Central memory CD4-positive, alpha-beta T cell (primary cell): Measurements from ENCODE around the gene NPEPL1.
"Not testable (repeated sequence)": the region's sequence is repeated elsewhere in the genome, so short reads cannot be mapped to it uniquely, and the experiment has no call there.

Experiments used
- DNase-seq: peaks from one replicate; pipeline ENCODE4 v3.0.0; 2022

Gene NPEPL1

DNA sequence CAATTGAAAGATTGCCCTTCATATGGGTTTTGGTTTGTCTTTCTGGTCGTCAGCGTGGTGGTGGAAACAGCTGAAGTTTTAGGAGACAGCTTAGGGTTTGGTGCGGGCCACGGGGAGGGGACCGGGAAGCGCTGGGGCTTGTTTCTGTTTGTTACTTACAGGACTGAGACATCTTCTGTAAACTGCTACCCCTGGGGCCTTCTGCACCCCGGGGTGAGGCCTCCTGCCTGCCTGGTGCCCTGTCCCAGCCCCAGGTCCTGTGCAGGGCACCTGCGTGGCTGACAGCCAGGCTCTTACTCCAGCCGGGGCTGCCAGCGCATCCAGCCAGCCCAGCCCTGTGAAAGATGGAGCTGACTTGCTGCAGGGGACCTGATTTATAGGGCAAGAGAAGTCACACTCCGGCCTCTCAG, 22.8 kb downstream of the NPEPL1 start:
- DNase-seq, result no peak

DNA sequence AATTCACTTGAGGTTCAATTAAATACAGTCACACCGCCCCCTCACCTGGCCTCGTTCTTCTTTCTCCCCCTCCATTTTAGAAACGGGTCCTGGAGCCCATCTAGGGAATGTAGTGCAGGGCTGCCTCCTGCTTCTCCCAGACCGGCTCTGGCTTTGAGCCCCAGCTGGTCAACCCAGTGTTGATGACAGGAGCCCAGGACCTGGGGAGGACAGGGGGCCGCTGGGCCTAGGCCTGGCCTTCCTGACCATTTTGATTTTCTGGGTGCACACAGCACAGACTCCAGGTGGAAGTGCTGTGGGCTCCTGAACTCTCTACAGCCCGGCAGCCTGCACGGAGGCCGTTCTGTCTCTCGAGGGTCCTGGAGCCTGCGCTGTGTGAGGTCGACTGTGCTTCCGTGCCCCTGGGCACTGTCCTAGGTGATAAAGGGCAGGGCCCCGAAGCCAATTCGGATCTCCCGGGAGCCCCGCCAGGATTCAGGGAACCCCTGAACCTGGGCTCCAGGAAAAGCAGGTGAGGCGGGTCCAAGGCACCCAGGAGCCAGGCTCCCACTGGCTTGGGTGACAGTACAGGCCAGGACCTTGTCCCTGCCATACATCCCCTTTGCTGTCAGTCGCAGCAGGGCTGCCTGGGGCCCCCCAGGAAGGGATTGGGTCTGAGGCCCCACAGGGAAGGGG, 23.3 kb downstream of the NPEPL1 start:
- DNase-seq, result no peak

DNA sequence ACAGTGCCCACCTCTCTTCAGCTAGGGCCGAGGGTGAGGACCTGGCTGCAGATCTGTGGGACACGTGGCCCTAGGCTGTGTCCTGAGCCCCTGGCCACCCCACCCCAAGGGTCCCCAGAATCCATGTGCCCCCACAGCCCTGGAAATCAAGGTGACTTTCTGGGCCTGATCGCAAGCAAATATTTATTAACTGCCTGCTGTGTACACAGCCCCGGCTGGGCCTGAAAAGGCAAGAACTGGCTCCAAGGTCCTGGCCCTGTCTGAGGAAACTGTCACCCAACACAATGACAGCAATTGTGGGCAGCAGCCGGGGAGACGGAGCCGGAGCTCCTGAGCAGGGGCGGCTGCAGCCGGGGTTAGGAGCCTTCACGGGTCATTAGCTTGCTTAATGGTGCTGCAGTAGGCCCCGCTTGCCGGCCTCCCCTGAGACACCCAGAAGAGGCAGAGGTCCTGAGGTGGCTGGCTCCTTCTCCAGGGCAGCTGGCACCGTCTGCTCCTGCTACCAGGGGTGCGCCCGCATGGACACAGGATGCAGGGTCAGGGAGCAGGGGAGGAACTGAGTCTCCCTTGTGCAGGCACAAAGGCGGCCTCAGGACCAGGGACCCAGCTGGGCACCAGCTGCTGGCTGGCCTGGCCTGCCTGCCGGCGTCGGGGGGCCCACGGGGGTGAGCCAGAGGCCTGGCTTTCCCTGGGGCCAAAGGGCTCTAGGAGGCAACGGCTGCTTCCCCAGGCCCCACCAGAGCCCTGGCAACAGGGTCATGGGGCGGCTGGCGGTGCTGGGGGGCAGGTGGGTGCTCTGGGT, 24.1 kb downstream of the NPEPL1 start:
- no peak for DNase-seq

DNA sequence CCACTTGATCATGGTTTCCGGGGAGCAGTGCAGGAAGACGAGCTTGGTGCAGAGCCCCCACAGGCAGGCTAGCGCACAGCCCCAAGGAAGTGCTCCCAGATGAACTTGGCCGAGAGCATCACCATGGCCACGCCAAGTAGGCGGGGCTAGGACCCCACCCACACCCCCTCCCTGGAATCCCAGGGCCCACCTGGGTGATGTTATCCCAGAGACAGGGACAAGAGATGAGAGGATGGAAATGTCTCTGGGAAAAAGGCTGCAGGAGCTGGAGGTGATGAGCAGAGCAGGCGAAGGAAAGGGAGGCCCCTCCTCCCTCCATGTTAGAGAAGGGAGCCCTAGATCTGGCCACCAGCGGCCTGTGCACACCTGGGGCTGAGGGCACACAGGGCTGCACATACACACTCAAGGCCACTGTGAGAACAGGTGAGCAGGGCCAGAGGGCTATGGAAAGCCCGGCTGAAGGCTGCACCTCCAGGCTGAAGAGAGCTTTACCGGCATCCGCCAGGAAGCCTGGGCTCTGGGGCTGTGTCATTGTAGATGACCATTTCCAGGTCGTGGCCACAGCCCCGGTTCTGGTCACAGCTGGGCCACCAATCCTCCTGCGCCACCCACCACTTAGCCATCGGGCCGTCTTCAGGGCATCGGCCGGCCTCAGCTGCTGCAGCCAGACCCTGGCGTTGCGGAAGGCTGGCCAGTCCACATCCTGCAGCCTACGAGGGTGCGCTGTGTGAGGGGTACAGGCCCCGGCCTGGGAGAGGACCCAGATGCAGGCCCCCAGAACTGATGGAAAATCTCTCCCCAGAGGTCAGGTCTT, 24.9 kb downstream of the NPEPL1 start:
- no peak for DNase-seq

DNA sequence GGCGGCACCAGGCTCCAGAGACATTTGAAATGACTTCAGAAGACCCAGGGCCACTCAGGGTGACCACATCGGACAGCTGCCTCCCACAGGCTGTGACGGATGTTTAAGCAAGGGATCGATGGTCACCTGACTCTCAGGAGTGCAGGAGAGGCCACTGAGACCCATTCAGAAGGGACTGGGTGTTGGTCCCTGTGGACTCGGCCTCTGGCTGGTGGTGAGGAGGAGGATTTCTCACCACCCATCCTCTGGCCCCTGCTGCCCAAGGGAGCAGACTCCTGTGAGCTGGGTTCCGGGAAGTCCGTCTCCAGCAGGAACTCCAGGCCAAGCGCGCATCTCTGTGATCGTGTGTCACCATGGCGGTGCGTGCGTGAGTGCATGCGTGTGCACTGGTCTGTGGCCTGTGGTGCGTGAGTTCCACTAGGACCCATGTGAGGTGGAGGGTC, 25.5 kb downstream of the NPEPL1 start:
- DNase-seq, result no peak

DNA sequence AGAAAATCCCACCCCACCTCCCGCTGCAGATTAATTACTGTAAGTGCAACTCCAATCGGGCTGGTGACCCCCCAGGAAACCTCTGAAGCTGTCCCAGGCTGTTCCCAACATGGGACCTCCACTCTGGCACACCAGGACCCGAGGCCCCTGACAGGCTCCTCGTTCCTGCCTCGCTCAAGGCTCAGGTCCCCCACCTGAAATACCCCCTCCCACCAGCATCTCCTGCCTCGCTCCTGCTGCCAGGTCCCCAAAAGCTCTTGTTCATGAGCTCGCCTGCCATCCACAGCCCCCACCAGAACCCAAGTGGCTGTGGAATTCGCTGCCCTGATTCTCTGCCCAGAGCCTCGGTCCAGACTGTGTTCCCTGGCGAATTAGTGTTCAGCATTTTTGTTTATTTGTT, 26.1 kb downstream of the NPEPL1 start:
- no peak for DNase-seq

DNA sequence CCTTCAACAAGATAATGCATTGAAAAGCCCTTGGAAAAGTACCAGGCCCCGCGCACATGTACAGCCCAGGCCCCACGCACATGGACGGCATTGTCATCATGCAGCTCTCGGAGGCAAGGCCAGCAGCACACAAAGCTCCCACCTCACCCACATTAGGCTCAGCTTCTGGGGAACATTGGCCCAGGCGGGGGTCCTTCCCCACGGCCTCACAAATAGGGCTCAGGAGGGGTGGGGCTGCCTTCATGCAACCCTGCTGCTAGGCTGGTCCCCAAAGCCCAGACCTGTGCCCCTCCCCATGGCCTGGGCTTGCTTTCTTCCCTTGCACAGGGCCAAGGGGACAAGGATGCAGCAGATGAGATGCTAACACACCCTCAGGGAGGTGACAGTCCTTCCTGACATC, 26.7 kb downstream of the NPEPL1 start:
- DNase-seq, result no peak

DNA sequence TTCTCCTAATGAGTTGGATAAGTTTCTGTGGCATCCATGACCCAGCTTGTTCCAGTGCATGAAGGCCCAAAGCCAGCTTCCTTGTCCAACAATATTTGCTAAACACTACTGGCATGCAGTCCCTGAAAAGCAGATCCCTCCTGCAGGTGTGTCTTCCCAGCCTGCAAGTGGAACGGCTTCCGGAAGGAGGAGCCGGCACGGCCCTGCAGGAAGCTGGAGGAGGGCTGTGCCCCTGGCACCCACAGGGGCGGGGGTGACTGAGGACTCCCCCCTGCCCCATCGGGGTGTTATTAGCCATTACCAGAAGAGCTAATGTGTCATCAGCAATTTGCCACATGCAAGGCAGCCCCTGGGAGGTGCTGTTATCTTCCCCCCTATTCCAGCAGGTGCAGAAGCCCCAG, 27.4 kb downstream of the NPEPL1 start:
- no peak for DNase-seq

DNA sequence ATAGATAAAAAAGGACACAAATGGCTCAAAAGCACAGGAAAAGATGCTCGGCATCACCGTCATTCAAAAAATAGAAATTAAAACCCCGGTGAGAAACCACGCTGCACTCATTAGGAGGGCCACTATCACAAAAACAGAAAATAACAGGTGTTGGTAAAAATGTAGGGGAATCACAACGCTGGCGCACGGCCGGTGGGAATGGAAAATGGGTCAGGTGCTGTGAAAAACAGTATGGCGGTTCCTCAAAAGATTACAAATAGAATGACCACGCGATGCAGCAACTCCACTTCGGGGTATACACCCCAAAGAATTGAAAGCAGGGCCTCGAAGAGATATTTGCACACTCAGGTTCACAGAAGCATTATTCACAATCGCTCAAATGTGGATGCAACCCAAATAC, 28.3 kb downstream of the NPEPL1 start:
- DNase-seq, result no peak

DNA sequence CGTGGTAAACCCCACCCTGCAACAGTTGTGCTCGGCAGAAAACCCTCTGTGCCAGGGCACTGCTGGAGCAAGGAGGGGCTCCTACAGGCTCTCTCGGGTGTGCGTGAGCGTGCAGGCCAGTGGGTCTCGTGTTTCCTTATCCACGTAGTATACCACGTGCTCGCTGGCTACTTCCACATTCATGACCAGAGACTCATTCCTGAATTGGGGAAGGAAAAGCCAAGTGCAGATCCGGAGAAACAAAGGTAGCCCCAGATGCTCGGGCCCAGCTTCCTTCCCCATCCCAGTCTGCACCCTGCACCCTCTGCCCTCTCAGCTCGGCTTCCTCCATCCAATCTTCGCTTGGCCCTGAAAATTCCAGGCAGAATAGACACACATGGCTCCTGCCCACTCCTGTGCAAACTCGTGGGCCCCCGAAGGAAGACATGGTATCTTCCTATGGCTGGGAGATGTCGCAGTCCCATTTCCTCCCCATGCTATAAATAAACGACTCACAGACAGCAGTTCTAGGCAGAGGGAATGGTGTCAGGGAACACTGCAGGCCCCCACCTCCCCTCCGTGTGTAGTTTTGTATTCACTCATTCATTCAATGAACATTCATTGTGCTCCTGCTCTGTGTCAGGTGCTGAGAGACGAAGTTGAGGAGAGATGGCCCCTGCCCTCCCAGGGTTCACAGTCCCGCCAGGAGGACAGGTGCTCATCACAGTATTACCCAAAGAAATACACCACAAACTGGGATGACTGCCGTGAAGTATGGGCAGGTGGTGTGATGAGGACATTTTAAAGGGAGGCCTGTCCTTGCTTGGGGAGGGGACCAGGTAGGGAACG, 29.6 kb downstream of the NPEPL1 start:
- no peak for DNase-seq

DNA sequence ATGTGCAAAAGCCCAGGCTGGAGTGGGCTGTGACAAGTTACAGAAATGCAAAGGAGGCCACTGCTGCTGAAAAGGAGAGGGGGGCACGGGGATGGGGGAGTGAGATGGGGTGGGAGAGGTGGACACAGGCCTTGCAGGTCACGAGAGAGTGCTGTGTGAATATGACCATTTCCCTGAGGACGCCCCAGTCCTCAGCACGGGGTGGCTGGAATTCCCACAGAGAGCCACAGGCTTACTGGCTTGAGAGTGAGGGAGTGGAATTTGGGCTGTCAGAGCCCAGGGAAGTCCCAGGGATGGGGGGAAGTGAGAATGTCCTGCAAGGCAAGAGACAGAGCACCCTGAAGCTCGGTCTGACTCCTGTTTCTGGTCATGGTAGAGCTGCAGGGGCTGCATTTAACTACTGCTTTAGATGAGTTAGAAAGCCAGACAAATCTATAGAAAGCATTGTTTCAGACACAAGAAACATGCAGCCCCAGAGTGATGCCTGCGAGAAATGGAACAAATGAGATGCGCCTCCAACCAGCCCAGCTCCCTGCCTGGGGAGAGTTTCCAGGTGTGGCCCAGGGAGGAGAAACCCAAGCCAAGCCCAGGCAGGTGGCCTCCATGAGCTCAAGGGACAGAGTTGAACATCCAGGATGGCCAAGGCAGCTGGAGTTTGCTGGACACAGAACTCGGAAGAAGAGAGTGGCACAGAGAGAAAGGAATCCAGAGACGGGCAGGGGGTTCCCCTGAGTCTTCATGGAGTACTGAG, 30.5 kb downstream of the NPEPL1 start:
- no peak for DNase-seq

DNA sequence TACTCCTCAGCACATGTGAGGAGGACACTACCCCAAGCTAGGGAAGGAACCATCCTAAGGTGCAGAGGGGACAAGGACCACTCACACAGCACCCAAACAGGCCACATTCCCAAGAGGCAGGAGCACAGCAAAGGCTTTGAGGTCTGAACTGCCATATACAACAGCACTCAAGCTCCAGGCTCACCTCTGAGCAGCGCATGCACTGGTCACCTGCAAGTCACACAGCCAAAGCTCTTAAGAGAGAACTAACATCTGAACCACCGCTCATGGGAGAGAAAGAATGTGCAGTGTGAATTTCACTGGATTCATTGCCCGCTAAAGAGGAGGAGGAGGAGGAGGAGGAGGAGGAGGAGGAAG, 31.0 kb downstream of the NPEPL1 start:
- no peak for DNase-seq

DNA sequence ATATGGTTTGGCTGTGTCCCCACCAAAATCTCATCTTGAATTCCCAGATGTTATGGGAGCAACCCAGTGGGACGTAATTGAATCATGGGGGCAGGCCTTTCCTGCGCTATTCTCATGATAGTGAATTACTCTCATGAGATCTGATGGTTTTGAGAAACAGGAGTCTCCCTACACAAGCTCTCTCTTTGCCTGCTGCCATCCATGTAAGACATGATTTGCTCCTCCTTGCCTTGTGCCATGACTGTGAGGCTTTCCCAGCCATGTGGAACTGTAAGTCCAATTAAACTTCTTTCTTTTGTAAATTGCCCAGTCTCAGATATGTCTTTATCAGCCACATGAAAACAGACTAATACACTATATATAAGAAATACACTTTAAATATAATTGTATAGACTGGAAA, 33.6 kb downstream of the NPEPL1 start:
- not testable (repeated sequence) for DNase-seq

DNA sequence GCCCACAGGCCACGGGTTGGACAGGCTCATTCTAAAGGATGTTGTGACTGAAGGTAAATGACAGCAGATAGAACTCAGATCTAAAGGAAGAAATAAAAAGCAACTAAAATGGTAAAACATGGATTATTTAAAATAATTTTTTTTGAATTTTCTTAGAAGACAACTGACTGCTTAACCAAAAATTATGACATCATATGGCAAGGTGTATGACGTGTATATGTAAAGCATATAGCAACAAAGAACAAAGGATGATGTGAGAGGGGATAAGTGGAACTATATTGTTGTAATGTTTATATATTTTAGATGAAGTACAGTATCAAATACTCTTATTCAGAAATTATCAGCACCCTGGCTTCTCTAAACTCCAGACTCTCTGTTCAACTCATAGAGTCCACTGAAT, 38.6 kb downstream of the NPEPL1 start:
- no peak for DNase-seq

DNA sequence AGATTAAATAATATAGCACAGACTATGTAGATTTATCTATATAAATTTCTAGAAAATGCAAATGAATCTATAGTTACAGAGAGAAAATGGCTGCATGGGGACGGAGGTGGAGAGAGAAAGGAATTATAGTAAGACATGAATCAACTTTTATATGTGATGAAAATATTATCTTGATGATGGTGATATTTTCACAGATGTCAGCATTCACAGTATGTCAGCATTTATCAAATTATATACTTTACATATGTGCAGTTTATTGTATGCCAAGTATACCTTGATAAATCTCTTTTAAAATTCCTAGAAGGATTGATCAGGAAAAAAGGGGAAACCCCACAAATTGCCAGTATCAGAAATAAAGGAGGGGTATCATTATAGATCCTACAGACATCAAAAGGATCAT, 44.6 kb downstream of the NPEPL1 start:
- no peak for DNase-seq

DNA sequence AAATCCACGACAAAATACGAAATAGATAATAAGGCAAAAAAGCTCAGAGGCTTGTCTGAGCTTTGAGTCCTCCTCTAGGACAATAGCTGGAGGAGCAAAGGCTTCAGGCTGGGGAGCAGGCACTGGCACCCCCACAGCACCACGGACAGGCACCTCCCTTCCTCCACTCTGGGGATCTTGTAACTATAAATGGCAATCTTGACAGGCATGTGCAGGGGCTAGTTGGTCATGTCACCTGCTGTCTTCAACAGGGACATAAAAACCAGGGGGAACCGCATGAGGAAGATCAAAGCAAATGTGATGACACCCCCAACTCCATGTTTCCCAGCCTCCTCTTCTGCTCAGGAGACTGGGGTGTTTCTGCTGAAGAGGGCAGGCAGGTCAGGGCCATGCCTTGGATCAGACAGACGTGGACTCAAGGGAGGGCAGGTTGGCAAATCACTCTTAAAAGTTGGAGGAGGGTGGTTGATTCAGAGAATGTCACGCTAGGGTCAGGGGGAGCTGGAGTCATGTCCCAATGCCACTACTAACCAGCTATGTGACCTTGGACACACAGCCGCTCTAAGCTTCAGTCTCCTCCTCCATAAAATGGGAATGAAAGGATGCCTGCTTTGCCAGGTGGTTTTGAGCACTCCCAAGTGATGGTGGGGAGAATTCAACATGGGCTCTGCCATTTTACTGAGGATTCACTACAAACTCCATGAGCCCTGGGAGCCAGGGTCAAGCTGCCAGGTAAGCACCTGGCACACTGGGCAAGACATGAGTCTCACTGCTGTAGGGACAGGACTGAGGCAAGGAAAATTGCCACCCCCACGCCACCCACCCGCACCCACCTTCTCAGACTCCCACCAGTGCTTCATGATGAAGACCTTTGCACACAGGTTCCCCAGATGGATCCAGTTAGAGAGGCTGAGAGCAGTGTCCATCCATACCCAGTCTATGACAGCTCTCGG, 48.0 kb downstream of the NPEPL1 start:
- no peak for DNase-seq

DNA sequence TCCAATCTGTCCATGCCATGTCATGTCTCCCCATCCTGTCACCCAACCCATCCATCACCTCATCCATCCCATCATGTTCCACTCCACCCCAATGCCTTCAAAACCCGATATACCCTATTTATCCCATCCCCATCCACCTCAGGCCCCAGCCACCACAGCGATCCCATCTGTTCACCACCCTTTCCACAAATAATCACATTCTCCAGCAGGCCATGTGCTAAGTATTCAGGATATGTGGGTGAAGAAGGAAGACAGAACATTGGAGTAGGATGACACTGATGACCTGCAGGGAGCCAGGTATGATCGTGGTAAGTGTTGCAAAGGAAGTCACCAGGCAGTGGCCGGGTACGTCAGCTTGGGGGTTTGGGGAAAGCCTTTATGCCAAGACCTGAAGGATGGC, 48.8 kb downstream of the NPEPL1 start:
- DNase-seq, result no peak

DNA sequence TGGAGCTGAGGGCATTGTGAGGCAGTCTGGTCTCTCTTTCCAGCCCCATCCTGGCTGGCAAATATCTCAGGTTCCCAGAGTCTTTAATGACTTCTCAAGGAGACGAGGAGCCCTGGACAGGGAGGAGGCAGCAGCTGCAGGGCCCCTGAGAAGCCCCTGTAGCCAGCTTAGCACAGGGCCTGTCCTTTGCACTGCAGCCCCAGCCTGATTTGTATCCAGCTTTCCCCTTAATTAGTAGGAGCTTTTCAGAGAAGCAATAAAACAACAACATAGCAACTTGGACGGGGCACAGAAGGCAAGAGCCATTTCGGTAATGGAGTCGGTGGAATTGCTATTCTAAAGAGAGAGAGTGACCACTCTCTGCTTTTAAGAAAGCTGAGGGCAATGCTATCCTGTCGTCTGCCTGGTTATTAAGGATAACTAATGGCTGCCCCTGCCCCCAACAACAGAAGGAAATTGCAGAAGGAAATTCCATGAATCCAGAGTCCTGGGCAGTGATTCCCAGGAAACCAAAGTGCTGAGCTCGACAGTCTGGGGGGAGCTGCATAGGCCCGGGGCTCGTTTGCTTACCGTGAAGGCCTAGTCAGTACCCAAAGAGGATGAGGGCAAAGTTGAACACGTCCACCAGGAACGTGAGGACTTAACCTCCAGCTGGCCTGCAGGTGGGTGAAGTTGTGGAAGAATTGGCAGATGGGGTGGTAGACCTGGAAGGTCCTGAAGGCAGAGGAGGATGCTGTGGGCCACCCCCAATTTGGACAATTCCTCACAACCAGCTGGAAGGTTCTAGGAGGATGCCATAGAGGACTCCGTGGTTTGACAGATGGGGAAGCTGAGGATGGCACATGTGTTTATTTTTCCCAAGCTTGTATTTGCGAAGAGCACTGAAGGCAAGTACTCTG, 50.3 kb downstream of the NPEPL1 start:
- no peak for DNase-seq

DNA sequence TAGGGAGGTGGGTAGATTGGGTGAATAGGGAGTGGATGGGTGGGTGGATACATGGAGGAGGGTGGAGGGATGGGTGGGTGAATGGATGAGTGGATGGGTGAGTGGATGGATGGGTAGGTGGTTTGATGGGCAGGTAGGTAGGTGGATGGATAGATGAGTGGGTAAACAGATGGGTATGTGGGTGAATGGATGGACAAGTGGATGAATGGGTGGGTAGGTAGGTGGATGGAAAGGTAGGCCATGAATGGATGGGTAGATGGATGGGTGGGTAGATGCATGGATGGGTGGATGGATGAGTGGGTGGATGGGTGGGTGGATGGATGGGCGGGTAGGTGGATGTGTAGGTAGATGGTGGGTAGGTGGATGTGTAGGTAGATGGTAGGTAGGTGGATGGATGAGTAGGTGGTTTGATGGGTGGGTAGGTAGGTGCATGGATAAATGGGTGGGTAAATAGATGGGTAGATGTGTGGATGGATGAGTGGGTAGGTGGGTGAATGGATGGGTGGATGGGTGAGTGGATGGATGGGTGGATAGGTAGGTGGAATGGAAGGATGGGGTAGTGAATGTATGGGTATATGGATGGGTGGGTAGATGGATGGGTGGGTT, 51.4 kb downstream of the NPEPL1 start:
- DNase-seq, result no peak
